Activated naive CD8-positive, alpha-beta T cell treated with anti-CD3 and anti-CD28 coated beads, Interleukin-2, amount 10 ng/mL, durations not matched to agents 7 days and 5 days (primary cell): ENCODE data around the gene TTC9C. TPM values are rescaled to one million over a fixed set of nuclear protein-coding genes. Genes with fewer than 3 reads are reported as not detected.
A peak's percentile ranks its signal among the peaks of the same experiment; 100 is the strongest.

ENCODE experiments used
- ATAC-seq: fragments of 150-1000 bp; cut with Tn5 transposase; one replicate; pipeline ENCODE4 v1.10.0; 2021; ENCODE audit warnings: low read depth, moderate library complexity
- POLR2A ChIA-PET: fragments of 350-600 bp; sonication (Branson Sonifier 250); formaldehyde crosslinking; loops from one replicate; lab custom pipeline; 2021; ENCODE audit warnings: antibody characterized with exemption; lab: Charles Lee
- DNase-seq: peaks from one replicate; pipeline ENCODE4 v3.0.0; 2021
- H3K27ac Mint-ChIP-seq: one replicate; pipeline ENCODE4 v1.8.0; 2022; ENCODE audit warnings: mild to moderate bottlenecking, mixed read lengths
- H3K27me3 Mint-ChIP-seq: one replicate; pipeline ENCODE4 v1.8.0; 2022; ENCODE audit warnings: mild to moderate bottlenecking, moderate library complexity, mixed read lengths
- H3K36me3 Mint-ChIP-seq: one replicate; pipeline ENCODE4 v1.8.0; 2021; ENCODE audit warnings: mild to moderate bottlenecking, mixed read lengths
- H3K4me1 Mint-ChIP-seq: one replicate; pipeline ENCODE4 v1.8.0; 2021; ENCODE audit warnings: mixed read lengths
- H3K4me3 Mint-ChIP-seq: one replicate; pipeline ENCODE4 v1.8.0; 2022; ENCODE audit warnings: mild to moderate bottlenecking, moderate library complexity, mixed read lengths
- H3K9me3 Mint-ChIP-seq: one replicate; pipeline ENCODE4 v1.8.0; 2021; ENCODE audit warnings: mixed read lengths
- total RNA-seq, 2 experiments: library from RNA; stranded (reverse); gene quantifications; one replicate each; pipeline ENCODE4 v1.2.3, GENCODE V29; 2021

Gene TTC9C
- total RNA-seq, 2 experiments from 2014 or later = 49.5 to 56.4 TPM

DNA sequence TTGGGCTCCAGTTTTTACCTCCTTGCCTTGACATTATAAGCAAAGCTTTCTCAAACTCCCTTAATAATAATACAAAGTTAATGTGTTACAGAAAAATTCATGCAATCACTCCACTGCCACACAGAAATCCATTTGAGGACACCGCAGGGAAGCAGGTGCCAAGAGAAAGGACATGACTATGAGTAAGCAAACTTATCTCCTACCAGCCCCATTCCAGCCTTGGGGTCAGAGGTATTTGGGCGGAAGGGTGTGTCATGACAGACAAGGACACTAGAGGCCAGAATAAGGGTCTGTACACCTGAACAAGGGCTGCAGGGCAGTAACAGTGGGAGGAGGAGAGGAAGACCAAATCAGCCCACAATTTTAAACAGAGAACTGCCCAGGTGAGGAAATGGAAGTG lies 14.9 kb upstream of the TTC9C start:
- H3K4me3 Mint-ChIP-seq = peak overlapping the region; percentile 28
- peaks cover 66% of the 10 kb centered on the region for H3K4me1 Mint-ChIP-seq
- no peaks in the 10 kb centered on the region for H3K9me3 Mint-ChIP-seq
- H3K27ac Mint-ChIP-seq = peak overlapping the region; percentile 84
- no peaks in the 10 kb centered on the region for H3K27me3 Mint-ChIP-seq
- ATAC-seq (no peak), DNase-seq (peak; percentile 10)
- POLR2A ChIA-PET = interaction anchor here (0.6 to 1.3 kb wide), 5 partner anchors 13 to 128 kb away, joined by 3 to 6 read pairs (median 5); partner anchors contain the start of genes HNRNPUL2 and ZBTB3
- H3K36me3 Mint-ChIP-seq = peaks cover 43% of the 10 kb centered on the region

GRCh38 chr11:62715150-62716130 lies 12.8 kb upstream of the TTC9C start:
- Mint-ChIP-seq H3K36me3 (peaks cover 48% of the 10 kb centered on the region), H3K4me1 (peaks cover 56% of the 10 kb centered on the region), H3K27ac (no peak overlapping the region), H3K9me3 (no peaks in the 10 kb centered on the region), H3K4me3 (no peak overlapping the region), H3K27me3 (no peaks in the 10 kb centered on the region)
- DNase-seq (peak; percentile 9), ATAC-seq (no peak)
- POLR2A ChIA-PET = interaction anchor here (0.5 to 2.6 kb wide), 4 partner anchors 12 to 102 kb away, joined by 3 to 14 read pairs (median 4); partner anchors contain the start of genes EML3, HNRNPUL2, ROM1 and TTC9C

GRCh38 chr11:62716206-62716605 lies 12.1 kb upstream of the TTC9C start:
- DNase-seq (no peak), ATAC-seq (no peak)
- Mint-ChIP-seq H3K4me1 (peaks cover 57% of the 10 kb centered on the region), H3K4me3 (no peak overlapping the region), H3K27me3 (no peaks in the 10 kb centered on the region), H3K36me3 (peaks cover 47% of the 10 kb centered on the region), H3K27ac (no peak overlapping the region), H3K9me3 (no peaks in the 10 kb centered on the region)
- POLR2A ChIA-PET = interaction anchor here (0.5 to 2.6 kb wide), 5 partner anchors 11 to 124 kb away, joined by 3 to 14 read pairs (median 3); partner anchors contain the start of genes EML3, HNRNPUL2, ROM1 and TTC9C

- peaks cover 59% of the 10 kb centered on the region for H3K4me1 Mint-ChIP-seq
- H3K27me3 Mint-ChIP-seq = no peaks in the 10 kb centered on the region
- H3K27ac Mint-ChIP-seq = peak overlapping the region; percentile 45
- DNase-seq = peak; percentile 8
- ATAC-seq = no peak
- H3K36me3 Mint-ChIP-seq = peaks cover 51% of the 10 kb centered on the region
- no peak overlapping the region for H3K4me3 Mint-ChIP-seq
- no peaks in the 10 kb centered on the region for H3K9me3 Mint-ChIP-seq
- POLR2A ChIA-PET = interaction anchor here (1.2 to 2.6 kb wide), 3 partner anchors 10 to 124 kb away, joined by 3 to 14 read pairs (median 5); partner anchors contain the start of genes HNRNPUL2, TTC9C and ZBTB3
Observed at GRCh38 chr11:62716816-62717215, 11.5 kb upstream of the TTC9C start.

GRCh38 chr11:62719302-62719978 lies 8.8 kb upstream of the TTC9C start:
- Mint-ChIP-seq H3K4me3 (no peak overlapping the region), H3K4me1 (peaks cover 58% of the 10 kb centered on the region), H3K9me3 (no peaks in the 10 kb centered on the region), H3K27me3 (no peaks in the 10 kb centered on the region), H3K27ac (no peak overlapping the region), H3K36me3 (peaks cover 55% of the 10 kb centered on the region)
- POLR2A ChIA-PET = interaction anchor here (0.7 to 1.8 kb wide), 4 partner anchors 8 to 51 kb away, joined by 3 to 6 read pairs (median 4); partner anchors contain the start of genes HNRNPUL2, TTC9C and ZBTB3
- DNase-seq (no peak), ATAC-seq (no peak)

DNA sequence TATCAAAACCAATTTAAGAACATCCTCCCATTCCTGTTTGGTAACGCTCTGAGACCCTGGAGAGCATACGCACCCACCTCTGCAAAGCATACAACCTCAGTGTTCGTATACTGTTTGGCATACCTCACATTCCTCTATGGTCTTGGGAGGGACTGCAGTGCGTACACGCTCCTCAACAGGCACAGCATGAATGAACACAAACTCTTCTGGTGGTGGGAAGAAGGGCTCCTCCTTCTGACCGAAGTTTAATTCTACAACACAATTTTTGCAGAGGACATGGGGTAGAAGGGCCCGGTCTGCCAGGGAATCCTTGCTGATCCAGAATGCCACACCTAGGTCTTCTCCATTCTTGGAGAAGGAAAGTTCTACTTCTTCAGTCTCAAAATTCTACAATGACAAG lies 6.3 kb upstream of the TTC9C start:
- Mint-ChIP-seq H3K4me1 (peaks cover 55% of the 10 kb centered on the region), H3K27ac (peak overlapping the region; percentile 38), H3K36me3 (peaks cover 54% of the 10 kb centered on the region), H3K9me3 (no peaks in the 10 kb centered on the region), H3K4me3 (no peak overlapping the region), H3K27me3 (no peaks in the 10 kb centered on the region)
- POLR2A ChIA-PET = no interaction called here
- DNase-seq = no peak
- no peak for ATAC-seq

GRCh38 chr11:62724171-62724570 lies 4.1 kb upstream of the TTC9C start:
- H3K27ac Mint-ChIP-seq = no peak overlapping the region
- DNase-seq (no peak), ATAC-seq (no peak)
- H3K27me3 Mint-ChIP-seq = no peaks in the 10 kb centered on the region
- peaks cover 53% of the 10 kb centered on the region for H3K36me3 Mint-ChIP-seq
- no peaks in the 10 kb centered on the region for H3K9me3 Mint-ChIP-seq
- peak overlapping the region; percentile 100 for H3K4me3 Mint-ChIP-seq
- POLR2A ChIA-PET = interaction anchor here (0.5 to 8.3 kb wide), 5 partner anchors 15 to 130 kb away, joined by 3 to 107 read pairs (median 6); partner anchors contain the start of genes BSCL2, GNG3, WDR74 and ZBTB3
- H3K4me1 Mint-ChIP-seq = peaks cover 44% of the 10 kb centered on the region

GRCh38 chr11:62725646-62726045 lies 2.6 kb upstream of the TTC9C start:
- Mint-ChIP-seq H3K4me1 (peaks cover 50% of the 10 kb centered on the region), H3K27me3 (no peaks in the 10 kb centered on the region), H3K4me3 (peak overlapping the region; percentile 100), H3K9me3 (no peaks in the 10 kb centered on the region), H3K27ac (peak overlapping the region; percentile 98), H3K36me3 (peaks cover 48% of the 10 kb centered on the region)
- POLR2A ChIA-PET = interaction anchor here (0.5 to 8.3 kb wide), 16 partner anchors 10 to 159 kb away, joined by 3 to 107 read pairs (median 12); partner anchors contain the start of genes B3GAT3, BSCL2, C11orf98 and CSKMT
- no peak for DNase-seq
- no peak for ATAC-seq

- Mint-ChIP-seq H3K27me3 (no peaks in the 10 kb centered on the region), H3K9me3 (no peaks in the 10 kb centered on the region), H3K27ac (peak overlapping the region; percentile 98), H3K4me1 (peaks cover 46% of the 10 kb centered on the region), H3K36me3 (peaks cover 43% of the 10 kb centered on the region), H3K4me3 (peak overlapping the region; percentile 100)
- POLR2A ChIA-PET = interaction anchor here (0.5 to 8.3 kb wide), 37 partner anchors 7 to 181 kb away, joined by 3 to 107 read pairs (median 6); partner anchors contain the start of genes B3GAT3, BSCL2, C11orf98 and CSKMT
- no peak for ATAC-seq
- DNase-seq = no peak
Observed at GRCh38 chr11:62726156-62726914, 2.0 kb upstream of the TTC9C start.

DNA sequence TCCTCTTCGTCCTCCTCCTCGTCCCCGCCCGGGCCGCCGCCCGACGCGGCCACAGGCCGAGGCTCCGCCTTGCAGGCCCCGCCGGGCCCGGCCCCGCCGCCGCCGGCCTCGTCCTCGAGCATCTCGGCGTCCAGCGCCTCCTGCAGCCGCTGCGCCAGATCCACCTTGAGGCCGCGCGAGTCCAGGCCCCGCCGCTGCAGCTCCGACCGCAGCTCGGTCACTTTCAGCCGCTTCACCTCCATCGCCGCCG lies 1.4 kb upstream of the TTC9C start:
- Mint-ChIP-seq H3K27me3 (no peaks in the 10 kb centered on the region), H3K27ac (peak overlapping the region; percentile 98), H3K4me1 (peaks cover 44% of the 10 kb centered on the region), H3K4me3 (peak overlapping the region; percentile 100), H3K9me3 (no peaks in the 10 kb centered on the region), H3K36me3 (peaks cover 37% of the 10 kb centered on the region)
- DNase-seq = no peak
- peak; percentile 2 for ATAC-seq
- POLR2A ChIA-PET = interaction anchor here (0.5 to 8.3 kb wide), 38 partner anchors 8 to 1646 kb away, joined by 3 to 107 read pairs (median 8); partner anchors contain the start of genes B3GAT3, BSCL2, C11orf98 and CSKMT

DNA sequence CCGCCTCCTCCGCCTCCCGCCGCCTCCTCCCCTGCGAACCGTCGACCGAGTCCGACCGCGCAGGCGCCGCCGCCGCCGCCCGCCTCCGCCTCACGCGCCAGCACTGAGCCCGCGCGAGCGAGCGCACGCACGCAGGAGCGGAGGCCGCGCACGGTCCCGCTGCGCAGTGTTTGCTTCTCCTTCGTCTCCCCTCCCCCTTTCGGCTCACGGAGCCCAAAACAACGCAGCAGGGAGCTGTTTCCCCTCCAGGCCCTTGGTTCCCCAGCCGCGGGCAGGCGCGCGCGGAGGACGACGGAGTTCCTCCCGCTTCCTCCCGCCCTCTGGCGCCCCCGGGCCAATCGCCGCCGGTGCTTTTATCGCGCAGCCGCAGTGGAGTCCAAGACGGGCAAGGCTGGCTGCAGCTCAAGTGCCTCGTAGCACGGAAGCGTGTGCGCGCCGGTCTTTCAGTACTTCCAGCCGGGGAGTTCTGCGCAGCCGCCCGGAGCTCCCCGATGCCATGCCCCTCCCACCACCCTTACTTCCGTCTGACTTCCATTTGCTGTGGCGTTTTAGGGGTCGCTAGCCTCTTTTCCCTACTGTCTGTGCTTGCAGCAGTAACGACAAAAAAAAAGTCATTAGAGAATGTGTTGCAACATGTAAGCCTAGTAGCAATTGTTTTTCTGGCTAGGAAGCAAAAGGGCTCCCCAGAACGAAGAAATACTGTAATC lies 968 bp upstream of the TTC9C start, which contains the start of gene HNRNPUL2:
Gene HNRNPUL2 (minus strand): TSS at position 293 of the 707 bp plus-strand sequence. CDS start 301 bp downstream, outside the sequence.
- H3K36me3 Mint-ChIP-seq = peaks cover 33% of the 10 kb centered on the region
- peak; percentile 99 for DNase-seq
- H3K27ac Mint-ChIP-seq = peak within 1 kb of the TSS; percentile 98
- peaks cover 39% of the 10 kb centered on the region for H3K4me1 Mint-ChIP-seq
- H3K4me3 Mint-ChIP-seq = peak within 1 kb of the TSS; percentile 100
- ATAC-seq = peak; percentile 89
- POLR2A ChIA-PET = interaction anchor here (0.5 to 8.3 kb wide), 43 partner anchors 8 to 1646 kb away, joined by 3 to 107 read pairs (median 5); partner anchors contain the start of genes B3GAT3, BSCL2, C11orf98 and CSKMT
- H3K27me3 Mint-ChIP-seq = no peaks in the 10 kb centered on the region
- H3K9me3 Mint-ChIP-seq = no peaks in the 10 kb centered on the region
